NCI-H146 treated with DMSO at 0.1 percent for 48 hours (cell line): ENCODE measurements around the gene MT1F.
A peak's percentile ranks its signal among the peaks of the same experiment; 100 is the strongest.
"Not testable (repeated sequence)": the region's sequence is repeated elsewhere in the genome, so short reads cannot be mapped to it uniquely, and the experiment has no call there.

Experiments
- DNase-seq: peaks from one replicate; lab custom pipeline; 2025; ENCODE audit not compliant: unreplicated experiment; lab: John Stamatoyannopoulos, UW

Gene MT1F

GRCh38 chr16:56657555-56658326 is at the start of gene MT1F:
Gene MT1F, plus strand, starts transcription at chr16:56657959. Its CDS starts 100 bp downstream, at chr16:56658059.
- peak; percentile 50 for DNase-seq

GRCh38 chr16:56608043-56608875 is 49.5 kb upstream of the MT1F start, which contains the start of gene MT2A:
Gene MT2A, plus strand, starts transcription at chr16:56608584. Its CDS starts 72 bp downstream, at chr16:56608656.
- DNase-seq = peak; percentile 83

GRCh38 chr16:56608876-56609462 is 48.8 kb upstream of the MT1F start:
- no peak for DNase-seq

GRCh38 chr16:56609463-56609921 is 48.3 kb upstream of the MT1F start:
- DNase-seq = no peak

GRCh38 chr16:56610017-56610608 is 47.6 kb upstream of the MT1F start:
- DNase-seq = no peak

GRCh38 chr16:56610609-56611111 is 47.1 kb upstream of the MT1F start:
- no peak for DNase-seq

GRCh38 chr16:56611281-56611833 is 46.4 kb upstream of the MT1F start:
- DNase-seq = no peak

- no peak for DNase-seq
These were observed 44.1 kb upstream of the MT1F start for GRCh38 chr16:56613706-56614105.

- no peak for DNase-seq
These were observed 43.2 kb upstream of the MT1F start for GRCh38 chr16:56614549-56614991.

GRCh38 chr16:56615353-56615752 is 42.4 kb upstream of the MT1F start:
- DNase-seq = no peak

- DNase-seq = no peak
These were observed 41.0 kb upstream of the MT1F start for GRCh38 chr16:56616608-56617211.

- DNase-seq = no peak
These were observed 40.3 kb upstream of the MT1F start for GRCh38 chr16:56617212-56618085.

- no peak for DNase-seq
These were observed 39.6 kb upstream of the MT1F start for GRCh38 chr16:56618138-56618537.

GRCh38 chr16:56620339-56620897 is 37.3 kb upstream of the MT1F start:
- DNase-seq = no peak

GRCh38 chr16:56621665-56622445 is 35.9 kb upstream of the MT1F start:
- DNase-seq = not testable (repeated sequence)

GRCh38 chr16:56623184-56623583 is 34.6 kb upstream of the MT1F start:
- not testable (repeated sequence) for DNase-seq

GRCh38 chr16:56623637-56624036 is 34.1 kb upstream of the MT1F start:
- DNase-seq = no peak
